HG03045 (cell line): Measurements from ENCODE around the gene ANO9.

Source experiments
- ATAC-seq: cut with Tn5 transposase; IDR thresholded peaks from one replicate; pipeline ENCODE4 v1.9.1; 2021; ENCODE audit warnings: mild to moderate bottlenecking, moderate library complexity; ENCODE audit not compliant: unreplicated experiment

ANO9 gene

DNA sequence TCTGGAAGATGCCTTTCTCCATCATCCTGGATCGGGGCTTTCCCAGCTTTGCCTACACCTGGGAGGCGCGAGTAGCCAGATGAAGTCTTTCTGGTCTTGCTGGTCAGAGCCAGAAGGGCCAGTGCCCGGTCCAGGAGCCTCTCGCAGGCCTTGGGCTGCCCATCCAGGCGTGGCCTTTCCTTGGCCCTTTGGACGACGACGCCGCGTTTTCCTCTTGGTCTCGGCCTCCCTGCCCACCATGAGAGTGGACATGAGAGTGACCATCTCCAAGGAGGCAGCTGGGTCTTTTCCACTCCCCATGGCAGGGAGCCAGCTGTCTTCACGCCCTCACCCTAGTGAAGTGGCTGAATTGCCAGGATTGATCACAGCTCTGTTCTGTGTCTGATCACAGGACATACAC is 11.8 kb upstream of the ANO9 start:
- ATAC-seq = no peak

GRCh38 chr11:452916-453527 is 11.2 kb upstream of the ANO9 start:
- ATAC-seq = no peak

DNA sequence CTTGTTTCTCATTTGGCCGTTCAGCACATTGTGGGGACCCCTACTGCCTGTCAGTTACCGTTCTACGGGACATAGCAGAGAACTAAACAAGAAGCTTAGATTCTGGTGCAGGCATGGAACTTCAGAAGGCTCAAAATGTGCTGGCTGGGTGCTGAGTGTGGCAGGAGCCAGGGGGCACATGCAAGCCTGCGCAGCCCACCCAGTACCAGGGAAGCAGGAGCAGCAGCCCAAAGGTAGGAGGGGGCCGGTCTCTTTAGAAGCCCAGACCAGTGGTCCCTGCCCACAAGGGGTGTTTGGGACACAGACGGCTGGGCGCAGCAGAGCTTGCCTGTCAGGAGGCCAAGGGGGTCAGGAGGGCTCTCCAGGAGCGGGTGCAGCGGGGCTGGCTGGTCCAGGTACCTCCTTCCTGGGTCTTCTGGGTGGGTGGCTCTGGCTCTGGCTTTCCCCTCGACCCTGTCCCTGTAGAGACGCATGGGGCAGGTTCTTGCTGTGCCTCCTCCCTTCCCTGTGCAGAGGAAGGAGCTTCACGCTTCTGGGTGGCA is 10.5 kb upstream of the ANO9 start:
- ATAC-seq = no peak

GRCh38 chr11:451738-452137 is 9.9 kb upstream of the ANO9 start:
- ATAC-seq = no peak

GRCh38 chr11:450809-451451 is 9.1 kb upstream of the ANO9 start:
- no peak for ATAC-seq

DNA sequence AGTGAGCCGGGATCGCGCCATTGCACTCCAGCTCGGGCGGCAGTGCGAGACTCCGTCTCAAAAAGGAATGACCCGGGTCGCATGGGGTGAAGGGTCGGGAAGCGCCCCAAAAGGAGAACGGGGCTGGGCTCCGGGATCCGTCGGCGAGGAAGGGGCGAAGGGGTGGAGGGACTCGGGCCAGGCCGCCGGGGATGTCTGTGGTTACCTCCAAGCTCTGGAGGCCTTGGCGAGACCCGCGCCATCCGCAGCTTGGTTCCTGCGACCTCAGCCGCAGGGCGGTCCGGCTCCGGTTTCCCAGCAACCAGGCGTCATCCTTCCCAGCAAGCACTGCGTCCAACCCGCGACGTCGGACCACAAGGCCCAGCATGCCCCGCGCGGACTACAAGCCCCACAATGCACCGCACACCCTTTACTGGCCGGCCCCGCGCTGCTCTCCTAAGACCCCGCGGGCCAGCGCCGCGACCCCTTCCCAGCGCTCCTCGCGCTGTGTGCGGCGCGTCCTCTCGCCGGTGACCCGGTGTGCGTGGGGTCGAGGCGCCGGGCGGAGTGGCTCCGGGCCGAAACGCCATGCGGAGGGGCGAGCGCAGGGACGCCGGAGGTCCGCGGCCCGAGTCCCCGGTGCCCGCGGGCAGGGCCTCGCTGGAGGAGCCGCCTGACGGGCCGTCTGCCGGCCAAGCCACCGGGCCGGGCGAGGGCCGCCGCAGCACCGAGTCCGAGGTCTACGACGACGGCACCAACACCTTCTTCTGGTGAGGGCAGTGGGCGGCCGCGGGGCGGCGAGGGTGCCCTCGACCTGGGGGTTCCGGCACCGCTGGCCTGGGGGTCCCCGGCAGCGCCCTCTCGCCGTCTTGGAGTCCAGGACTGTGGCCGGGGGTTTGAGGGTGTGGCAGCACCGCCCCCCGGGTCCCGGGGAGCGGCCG is 8.3 kb upstream of the ANO9 start, which contains the start of gene PTDSS2:
PTDSS2 (plus strand) TSS at position 391 of the 920 bp plus-strand sequence; CDS start at position 568, 177 bp downstream.
- ATAC-seq = peak; percentile 79

- ATAC-seq = peak; percentile 42
Measured at GRCh38 chr11:447923-448731, 6.3 kb upstream of the ANO9 start.

DNA sequence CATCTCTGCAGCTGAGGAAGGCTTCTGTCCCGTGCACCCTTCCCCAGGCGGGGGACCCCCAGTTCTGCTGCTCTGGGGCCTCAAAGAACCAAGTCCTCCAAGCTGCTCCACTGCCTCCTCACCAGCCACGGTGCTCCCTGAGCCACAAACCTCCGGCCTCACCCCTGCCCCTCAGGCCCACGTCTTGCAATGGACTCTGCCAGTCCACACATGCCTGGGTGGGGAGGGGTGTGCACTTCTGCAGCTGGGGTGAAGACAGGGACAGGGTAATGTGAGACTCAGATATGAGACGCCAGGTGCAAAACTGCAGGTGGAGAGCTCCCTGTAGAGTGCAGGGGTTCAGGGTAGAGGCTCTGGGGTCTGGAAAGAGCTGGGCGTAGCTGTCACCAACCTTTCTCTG is 5.1 kb upstream of the ANO9 start:
- no peak for ATAC-seq

- no peak for ATAC-seq
Measured at GRCh38 chr11:445765-446588, 4.2 kb upstream of the ANO9 start.

- ATAC-seq = no peak
Measured at GRCh38 chr11:444396-445144, 2.8 kb upstream of the ANO9 start.

DNA sequence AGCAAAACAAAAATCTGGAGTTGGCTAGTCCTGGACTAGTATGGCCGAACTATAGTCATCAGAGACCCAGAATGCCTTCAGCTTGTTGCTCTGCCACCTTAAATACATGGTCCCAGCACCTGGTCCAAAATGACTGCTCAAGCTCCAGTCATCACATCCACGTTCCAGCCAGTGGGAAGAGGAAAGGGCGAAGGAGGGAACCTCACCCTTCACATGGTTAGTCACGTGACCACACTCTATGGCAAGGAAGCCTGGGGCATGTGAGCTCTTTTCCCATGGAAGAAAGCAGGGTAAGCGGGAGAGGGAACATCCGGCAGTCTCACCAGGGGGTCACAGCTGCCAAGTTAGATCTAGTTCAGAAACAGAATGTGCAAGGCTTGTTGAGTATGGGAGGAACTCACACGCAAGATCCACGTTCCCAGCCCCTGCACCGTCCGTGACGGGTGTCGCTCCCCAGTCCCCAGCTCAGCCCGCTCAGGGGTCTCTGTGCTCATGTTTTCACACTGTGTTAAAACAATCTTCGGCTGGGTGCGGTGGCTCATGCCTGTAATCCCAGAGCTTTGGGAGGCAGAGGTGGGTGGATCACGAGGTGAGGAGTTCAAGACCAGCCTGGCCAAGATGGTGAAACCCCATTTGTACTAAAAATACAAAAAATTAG is 1.9 kb upstream of the ANO9 start:
- ATAC-seq = no peak

- ATAC-seq = no peak
Measured at GRCh38 chr11:442611-443081, 835 bp upstream of the ANO9 start.

GRCh38 chr11:441043-441417 is 781 bp downstream of the ANO9 start:
- ATAC-seq = no peak

GRCh38 chr11:440065-441042 is 1.5 kb downstream of the ANO9 start:
- ATAC-seq = no peak

GRCh38 chr11:439315-440064 is 2.3 kb downstream of the ANO9 start:
- no peak for ATAC-seq

- no peak for ATAC-seq
Measured at GRCh38 chr11:438101-438844, 3.5 kb downstream of the ANO9 start.
